HPDE6-E6E7 (cell line): Measurements from ENCODE around the gene ZNF585A.
"Not testable (repeated sequence)": the region's sequence is repeated elsewhere in the genome, so short reads cannot be mapped to it uniquely, and the experiment has no call there.

ENCODE experiments used
- DNase-seq: peaks from one replicate; pipeline ENCODE4 v3.0.0; 2011; ENCODE audit warnings: missing footprints; ENCODE audit errors: extremely low spot score

Gene ZNF585A

GRCh38 chr19:37172368-37173366 lies at the start of gene ZNF585A:
ZNF585A (minus strand) TSS chr19:37172695; CDS start chr19:37169910, 2,785 bp downstream.
- peak; percentile 91 for DNase-seq

- DNase-seq = no peak
Observed at GRCh38 chr19:37221136-37221535, 48.6 kb upstream of the ZNF585A start.

- DNase-seq = no peak
Observed at GRCh38 chr19:37220383-37220782, 47.9 kb upstream of the ZNF585A start.

- DNase-seq = no peak
Observed at GRCh38 chr19:37218592-37218935, 46.1 kb upstream of the ZNF585A start.

GRCh38 chr19:37217775-37218591 lies 45.5 kb upstream of the ZNF585A start, which contains the start of gene ZNF383:
ZNF383 (plus strand) TSS chr19:37218214; CDS start chr19:37230454, 12,240 bp downstream.
- peak; percentile 71 for DNase-seq

- DNase-seq = no peak
Observed at GRCh38 chr19:37217480-37217774, 44.9 kb upstream of the ZNF585A start.

- DNase-seq = no peak
Observed at GRCh38 chr19:37197768-37198167, 25.3 kb upstream of the ZNF585A start.

- DNase-seq = not testable (repeated sequence)
Observed at GRCh38 chr19:37197115-37197514, 24.6 kb upstream of the ZNF585A start.

- not testable (repeated sequence) for DNase-seq
Observed at GRCh38 chr19:37195248-37195647, 22.8 kb upstream of the ZNF585A start.

GRCh38 chr19:37186071-37186470 lies 13.6 kb upstream of the ZNF585A start:
- not testable (repeated sequence) for DNase-seq

GRCh38 chr19:37165635-37166034 lies 6.9 kb downstream of the ZNF585A start:
- DNase-seq = no peak

- no peak for DNase-seq
Observed at GRCh38 chr19:37160153-37160552, 12.3 kb downstream of the ZNF585A start.

GRCh38 chr19:37148214-37148613 lies 24.3 kb downstream of the ZNF585A start:
- DNase-seq = no peak

GRCh38 chr19:37136111-37136510 lies 36.4 kb downstream of the ZNF585A start:
- DNase-seq = no peak

GRCh38 chr19:37128821-37129177 lies 43.7 kb downstream of the ZNF585A start:
- DNase-seq = no peak

- DNase-seq = no peak
Observed at GRCh38 chr19:37127999-37128820, 44.3 kb downstream of the ZNF585A start.

GRCh38 chr19:37122093-37122492 lies 50.4 kb downstream of the ZNF585A start:
- DNase-seq = not testable (repeated sequence)

- no peak for DNase-seq
Observed at GRCh38 chr19:37114001-37114400, 58.5 kb downstream of the ZNF585A start.

GRCh38 chr19:37111753-37112152 lies 60.7 kb downstream of the ZNF585A start:
- DNase-seq = not testable (repeated sequence)

GRCh38 chr19:37104135-37104534 lies 68.4 kb downstream of the ZNF585A start:
- DNase-seq = not testable (repeated sequence)

- no peak for DNase-seq
Observed at GRCh38 chr19:37098570-37098969, 73.9 kb downstream of the ZNF585A start.

GRCh38 chr19:37095859-37096258 lies 76.6 kb downstream of the ZNF585A start:
- no peak for DNase-seq
